ENCODE measurements around the gene TUBA1A. TPM values are rescaled to one million over a fixed set of nuclear protein-coding genes. Genes with fewer than 3 reads are reported as not detected.
A peak's percentile ranks its signal among the peaks of the same experiment; 100 is the strongest.

The TUBA1A gene
- polyA plus RNA-seq, 1 experiment = 1,918 TPM

DNA sequence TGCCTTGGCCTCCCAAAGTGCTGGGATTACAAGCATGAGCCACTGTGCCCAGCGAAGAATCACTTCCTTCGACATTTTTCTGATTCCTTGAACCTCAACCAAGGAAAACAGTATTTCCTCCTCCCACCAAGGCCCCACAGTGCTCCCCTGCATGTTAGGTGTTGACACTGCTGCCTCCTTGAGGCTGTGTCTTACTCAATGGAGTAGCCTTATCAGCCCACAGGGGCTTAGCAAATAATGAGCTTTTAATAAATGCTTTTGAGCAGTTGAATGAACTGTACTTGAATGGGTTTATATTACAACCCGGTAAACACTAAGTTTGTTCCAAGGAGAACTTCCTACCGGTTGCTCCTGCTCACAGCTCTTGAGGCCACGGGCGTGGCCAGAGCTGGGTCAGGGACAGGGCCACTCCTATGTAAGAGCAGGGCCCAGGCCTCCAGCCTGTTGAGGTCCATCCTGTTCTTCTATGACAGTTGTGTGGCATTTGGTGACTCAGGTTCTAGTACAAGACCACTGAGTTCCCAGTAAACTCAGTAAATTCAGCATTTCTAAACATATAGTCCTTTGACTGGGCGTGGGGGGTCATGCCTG lies 36.8 kb upstream of the TUBA1A start:
- CTCF ChIA-PET = interaction anchor here (1.0 to 1.1 kb wide), 3 partner anchors 10 to 237 kb away, joined by 3 to 12 read pairs (median 5); no protein-coding TSS in a partner anchor
- POLR2A ChIA-PET = no interaction called here
- H3K27ac ChIP-seq (ENCODE audit: low read depth, low read length) = no peak overlapping the region

DNA sequence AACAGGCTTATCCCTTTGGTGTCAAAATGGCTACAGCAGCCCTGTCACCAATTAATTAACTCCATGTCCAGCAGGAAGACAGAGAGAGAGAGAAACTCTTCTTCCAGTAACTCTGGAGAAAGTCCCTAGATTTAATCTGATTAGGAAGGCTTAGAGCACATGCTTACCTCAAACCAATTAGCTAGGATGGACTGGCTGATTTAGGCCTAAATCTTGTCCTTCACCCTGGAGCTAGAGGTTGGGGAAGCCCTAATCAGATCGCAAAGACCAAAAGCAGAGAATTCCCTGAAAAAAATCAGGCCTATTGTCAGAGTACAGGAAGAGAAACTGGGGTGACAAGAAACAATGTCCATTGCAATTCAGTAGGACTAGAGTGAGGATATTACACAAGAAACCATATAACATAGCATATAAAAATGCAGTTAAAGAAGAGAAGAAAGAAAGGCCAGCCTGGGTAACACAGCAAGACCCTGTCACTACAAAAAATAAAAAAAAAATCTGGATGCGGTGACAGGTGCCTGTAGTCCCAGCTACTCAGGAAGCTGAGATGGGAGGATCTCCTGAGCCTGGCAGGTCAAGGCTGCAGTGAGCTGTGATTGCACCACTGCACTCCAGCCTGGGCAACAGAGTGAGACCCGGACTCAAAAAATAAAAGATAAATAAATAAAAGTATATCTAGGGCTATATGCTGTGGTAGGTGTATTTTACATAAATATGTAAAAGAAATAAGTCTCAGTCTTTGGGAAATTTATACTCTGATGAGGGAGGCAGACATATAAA lies 34.9 kb upstream of the TUBA1A start:
- Histone ChIP-seq H3K27ac (ENCODE audit: low read depth, low read length) (peak overlapping the region; percentile 53), H3K9me3 (ENCODE audit: control insufficient read depth, insufficient read depth, low read length) (no peaks in the 10 kb centered on the region), H3K4me3 (ENCODE audit: low read depth, low read length) (no peak overlapping the region), H3K27me3 (ENCODE audit: control insufficient read depth, insufficient read depth, low read length) (no peaks in the 10 kb centered on the region)
- no peak for DNase-seq (ENCODE audit: low read depth, low spot score)
- no peak for TF ChIP-seq CTCF (IDR thresholded peaks at IDR 0.05; ENCODE audit: low read depth, low read length)
- CTCF ChIA-PET = interaction anchor here (0.8 to 2.4 kb wide), 4 partner anchors 10 to 135 kb away, joined by 3 to 29 read pairs (median 8); no protein-coding TSS in a partner anchor
- POLR2A ChIA-PET = interaction anchor here (1.1 to 3.0 kb wide), 6 partner anchors 9 to 206 kb away, joined by 4 to 49 read pairs (median 10); partner anchors contain the start of genes TUBA1A and TUBA1B

More for the DNA sequence above, 36.8 kb upstream of the TUBA1A start:
- no peaks in the 10 kb centered on the region for H3K27me3 ChIP-seq (ENCODE audit: control insufficient read depth, insufficient read depth, low read length)
- H3K9me3 ChIP-seq (ENCODE audit: control insufficient read depth, insufficient read depth, low read length) = no peaks in the 10 kb centered on the region
- no peak for DNase-seq (ENCODE audit: low read depth, low spot score)
- H3K4me3 ChIP-seq (ENCODE audit: low read depth, low read length) = no peak overlapping the region
- peak; percentile 25; the same call in 1 of the 2 replicates for TF ChIP-seq CTCF (IDR thresholded peaks at IDR 0.05; ENCODE audit: low read depth, low read length)

DNA sequence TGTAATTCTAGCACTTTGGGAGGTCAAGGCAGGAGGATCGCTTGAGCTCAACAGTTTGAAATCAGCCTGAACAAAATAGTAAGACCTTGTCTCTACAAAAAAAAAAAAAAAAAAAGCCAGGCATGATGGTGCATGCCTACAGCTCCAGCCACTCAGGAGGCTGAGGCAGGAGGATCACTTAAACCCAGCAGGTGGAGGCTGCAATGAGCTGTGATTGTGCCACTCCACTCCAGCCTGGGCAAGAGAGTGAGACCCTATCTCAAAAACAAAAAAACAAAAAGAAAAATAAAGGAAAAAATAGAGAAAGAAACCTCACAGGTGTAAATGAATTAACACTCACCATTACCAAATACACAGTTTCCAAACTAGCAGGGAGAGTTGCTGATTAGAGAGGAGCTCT lies 34.2 kb upstream of the TUBA1A start:
- no peak for DNase-seq (ENCODE audit: low read depth, low spot score)
- Histone ChIP-seq H3K27ac (ENCODE audit: low read depth, low read length) (peak overlapping the region; percentile 91), H3K9me3 (ENCODE audit: control insufficient read depth, insufficient read depth, low read length) (no peaks in the 10 kb centered on the region), H3K27me3 (ENCODE audit: control insufficient read depth, insufficient read depth, low read length) (no peaks in the 10 kb centered on the region), H3K4me3 (ENCODE audit: low read depth, low read length) (no peak overlapping the region)
- POLR2A ChIA-PET = interaction anchor here (0.6 to 3.0 kb wide), 14 partner anchors 9 to 399 kb away, joined by 3 to 49 read pairs (median 4); partner anchors contain the start of genes TROAP, TUBA1A and TUBA1B
- no peak for TF ChIP-seq CTCF (IDR thresholded peaks at IDR 0.05; ENCODE audit: low read depth, low read length)
- CTCF ChIA-PET = interaction anchor here (0.8 to 2.4 kb wide), 5 partner anchors 11 to 134 kb away, joined by 3 to 29 read pairs (median 9); no protein-coding TSS in a partner anchor

DNA sequence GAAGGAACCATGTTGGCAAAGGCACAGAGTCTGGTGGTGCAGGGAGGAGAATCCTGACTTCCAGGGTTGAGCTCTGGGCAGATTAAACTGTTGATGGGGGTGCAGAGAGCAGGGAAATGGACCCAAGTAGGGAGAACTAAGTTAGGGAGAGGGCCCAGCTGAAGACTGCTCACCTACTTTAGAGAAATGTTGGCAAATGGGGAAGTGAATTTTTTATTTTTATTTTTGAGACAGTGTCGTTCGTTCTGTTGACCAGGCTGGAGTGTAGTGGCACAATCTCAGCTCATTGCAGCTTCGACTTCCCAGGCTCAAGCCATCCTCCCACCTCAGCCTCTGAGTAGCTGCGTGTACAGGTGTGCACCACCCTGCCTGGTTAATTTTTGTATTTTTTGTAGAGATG lies 32.1 kb upstream of the TUBA1A start:
- H3K9me3 ChIP-seq (ENCODE audit: control insufficient read depth, insufficient read depth, low read length) = no peaks in the 10 kb centered on the region
- TF ChIP-seq CTCF (IDR thresholded peaks at IDR 0.05; ENCODE audit: low read depth, low read length) = no peak
- CTCF ChIA-PET = interaction anchor here (0.9 kb wide), 2 partner anchors 24 to 91 kb away, joined by 3 to 4 read pairs; no protein-coding TSS in a partner anchor
- no peak for DNase-seq (ENCODE audit: low read depth, low spot score)
- no peak overlapping the region for H3K27ac ChIP-seq (ENCODE audit: low read depth, low read length)
- H3K27me3 ChIP-seq (ENCODE audit: control insufficient read depth, insufficient read depth, low read length) = no peaks in the 10 kb centered on the region
- no peak overlapping the region for H3K4me3 ChIP-seq (ENCODE audit: low read depth, low read length)
- POLR2A ChIA-PET = interaction anchor here (0.7 to 3.0 kb wide), 5 partner anchors 33 to 202 kb away, joined by 3 to 49 read pairs (median 3); partner anchors contain the start of genes TUBA1A and TUBA1B

Measured in AG04450 (cell line).